Memory B cell (primary cell): ENCODE data around the gene SLC9C1.

Experiments used
- ATAC-seq: fragments of 150-1000 bp; cut with Tn5 transposase; 2 replicates; pipeline ENCODE4 v1.10.0; 2021; ENCODE audit warnings: low read depth, mild to moderate bottlenecking, moderate library complexity
- DNase-seq, 2 donors: peaks; one replicate each; pipeline ENCODE4 v3.0.0; 2022; ENCODE audit warnings: low spot score in 2 of 2
- H3K27ac Mint-ChIP-seq: one replicate; pipeline ENCODE4 v1.8.0; 2022; ENCODE audit warnings: mild to moderate bottlenecking, moderate library complexity, mixed read lengths
- H3K27me3 Mint-ChIP-seq: one replicate; pipeline ENCODE4 v1.8.0; 2022; ENCODE audit warnings: mixed read lengths
- H3K36me3 Mint-ChIP-seq: one replicate; pipeline ENCODE4 v1.8.0; 2022; ENCODE audit warnings: mild to moderate bottlenecking, mixed read lengths
- H3K4me1 Mint-ChIP-seq: one replicate; pipeline ENCODE4 v1.8.0; 2022; ENCODE audit warnings: mixed read lengths
- H3K4me3 Mint-ChIP-seq: one replicate; pipeline ENCODE4 v1.8.0; 2022; ENCODE audit warnings: mild to moderate bottlenecking, moderate library complexity, mixed read lengths
- H3K9me3 Mint-ChIP-seq: one replicate; pipeline ENCODE4 v1.8.0; 2022; ENCODE audit warnings: mixed read lengths

The SLC9C1 gene

DNA sequence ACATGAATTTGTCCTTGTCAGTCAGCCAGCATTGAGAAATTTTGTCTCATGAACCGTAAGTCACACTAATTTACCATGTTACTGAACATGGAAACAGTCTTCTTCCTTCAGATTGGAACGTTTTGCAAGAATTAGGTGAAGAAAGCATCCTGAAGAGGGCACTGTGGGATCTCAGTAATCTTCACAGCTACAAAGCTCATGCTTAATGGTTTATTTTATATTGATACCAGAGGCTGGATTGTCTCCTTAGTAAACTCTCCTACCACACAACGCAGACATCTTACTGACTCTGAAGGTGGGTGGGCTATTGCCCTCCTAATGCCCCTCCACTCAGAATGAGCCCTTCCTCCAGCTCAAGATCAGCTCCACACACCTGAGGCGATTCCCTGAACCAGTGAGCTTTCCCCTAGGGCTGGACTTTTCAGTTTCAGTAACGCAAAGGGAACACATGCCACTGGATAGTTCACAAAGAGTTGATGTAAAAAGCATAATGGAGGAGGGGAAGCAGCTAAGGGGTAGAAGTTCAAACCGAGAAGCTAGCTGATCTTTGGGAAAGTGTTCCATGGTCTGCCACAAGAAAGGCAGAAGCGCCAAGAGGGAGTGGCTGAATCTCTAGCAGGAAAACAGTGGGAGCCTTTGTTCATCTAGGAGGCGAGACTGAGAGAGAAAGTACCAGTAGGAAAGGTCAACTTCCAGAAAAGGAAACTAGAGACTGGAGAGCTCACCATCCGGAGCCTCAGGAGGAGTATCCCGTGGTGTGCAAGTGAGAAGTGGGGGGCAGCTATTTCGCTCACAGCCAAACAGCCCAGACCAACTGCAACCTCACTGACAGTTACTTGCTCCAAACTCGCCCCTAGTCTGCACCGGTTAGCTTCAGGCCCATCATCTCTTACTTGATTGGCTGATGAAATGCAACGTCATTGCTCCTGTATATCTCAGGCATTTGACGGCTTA is at the start of gene SLC9C1:
TSS of gene SLC9C1 (minus strand) at position 849 of the 954 bp plus-strand sequence. CDS start 7,425 bp downstream, outside the sequence.
- Mint-ChIP-seq H3K9me3 (no peaks in the 10 kb centered on the region), H3K36me3 (no peaks in the 10 kb centered on the region), H3K4me1 (peaks cover 23% of the 10 kb centered on the region), H3K4me3 (peak within 1 kb of the TSS; percentile 83), H3K27ac (peak within 1 kb of the TSS; percentile 61), H3K27me3 (no peaks in the 10 kb centered on the region)
- ATAC-seq (peak; percentile 68), DNase-seq (peak; percentile 39 to 49)

GRCh38 chr3:112341386-112341785 is 47.4 kb upstream of the SLC9C1 start:
- no peaks in the 10 kb centered on the region for H3K27me3 Mint-ChIP-seq
- no peak overlapping the region for H3K27ac Mint-ChIP-seq
- H3K36me3 Mint-ChIP-seq: peaks cover 26% of the 10 kb centered on the region
- no peak overlapping the region for H3K4me3 Mint-ChIP-seq
- ATAC-seq: no peak
- DNase-seq: no peak
- H3K4me1 Mint-ChIP-seq: peaks cover 20% of the 10 kb centered on the region
- H3K9me3 Mint-ChIP-seq: peaks cover 4% of the 10 kb centered on the region

GRCh38 chr3:112339609-112340008 is 45.6 kb upstream of the SLC9C1 start:
- Mint-ChIP-seq H3K9me3 (peaks cover 4% of the 10 kb centered on the region), H3K27me3 (no peaks in the 10 kb centered on the region), H3K27ac (peak overlapping the region; percentile 23), H3K36me3 (peaks cover 18% of the 10 kb centered on the region), H3K4me1 (peaks cover 26% of the 10 kb centered on the region), H3K4me3 (no peak overlapping the region)
- DNase-seq (no peak), ATAC-seq (no peak)

GRCh38 chr3:112339134-112339533 is 45.1 kb upstream of the SLC9C1 start:
- DNase-seq: no peak
- peaks cover 13% of the 10 kb centered on the region for H3K36me3 Mint-ChIP-seq
- no peak overlapping the region for H3K4me3 Mint-ChIP-seq
- no peak for ATAC-seq
- H3K27ac Mint-ChIP-seq: peak overlapping the region; percentile 23
- H3K27me3 Mint-ChIP-seq: no peaks in the 10 kb centered on the region
- peaks cover 26% of the 10 kb centered on the region for H3K4me1 Mint-ChIP-seq
- peaks cover 4% of the 10 kb centered on the region for H3K9me3 Mint-ChIP-seq

- H3K27me3 Mint-ChIP-seq: no peaks in the 10 kb centered on the region
- H3K4me3 Mint-ChIP-seq: no peak overlapping the region
- H3K27ac Mint-ChIP-seq: no peak overlapping the region
- DNase-seq: no peak
- H3K4me1 Mint-ChIP-seq: peaks cover 30% of the 10 kb centered on the region
- peaks cover 10% of the 10 kb centered on the region for H3K36me3 Mint-ChIP-seq
- ATAC-seq: no peak
- peaks cover 2% of the 10 kb centered on the region for H3K9me3 Mint-ChIP-seq
Measured at GRCh38 chr3:112338727-112339056, 44.7 kb upstream of the SLC9C1 start.

GRCh38 chr3:112338021-112338726 is 44.2 kb upstream of the SLC9C1 start:
- Mint-ChIP-seq H3K4me3 (no peak overlapping the region), H3K4me1 (peaks cover 31% of the 10 kb centered on the region), H3K27ac (peak overlapping the region; percentile 9), H3K36me3 (peaks cover 9% of the 10 kb centered on the region), H3K9me3 (peaks cover 2% of the 10 kb centered on the region), H3K27me3 (no peaks in the 10 kb centered on the region)
- no peak for DNase-seq
- no peak for ATAC-seq

DNA sequence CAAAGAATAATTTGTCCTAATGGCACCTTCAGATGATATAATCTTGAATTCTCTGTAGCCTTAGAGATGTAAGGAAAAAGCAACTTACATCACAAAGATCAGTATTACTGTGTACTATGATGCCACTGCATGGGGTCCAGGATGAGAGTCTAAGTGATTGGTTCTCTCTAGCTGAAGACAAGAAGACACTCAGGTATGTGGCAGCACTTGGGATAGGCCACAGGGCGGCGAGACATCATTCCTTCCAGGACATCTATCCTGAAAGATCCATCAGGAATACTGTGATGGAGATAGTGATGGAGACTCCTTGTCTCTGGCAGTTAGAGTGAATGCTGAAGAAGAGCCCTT is 41.4 kb upstream of the SLC9C1 start:
- no peak for DNase-seq
- H3K9me3 Mint-ChIP-seq: no peaks in the 10 kb centered on the region
- no peak overlapping the region for H3K4me3 Mint-ChIP-seq
- H3K27ac Mint-ChIP-seq: no peak overlapping the region
- H3K36me3 Mint-ChIP-seq: peaks cover 2% of the 10 kb centered on the region
- H3K27me3 Mint-ChIP-seq: no peaks in the 10 kb centered on the region
- H3K4me1 Mint-ChIP-seq: peaks cover 29% of the 10 kb centered on the region
- no peak for ATAC-seq

- peaks cover 2% of the 10 kb centered on the region for H3K36me3 Mint-ChIP-seq
- ATAC-seq (no peak), DNase-seq (no peak)
- no peak overlapping the region for H3K27ac Mint-ChIP-seq
- no peaks in the 10 kb centered on the region for H3K27me3 Mint-ChIP-seq
- peaks cover 29% of the 10 kb centered on the region for H3K4me1 Mint-ChIP-seq
- peak overlapping the region; percentile 44 for H3K4me3 Mint-ChIP-seq
- no peaks in the 10 kb centered on the region for H3K9me3 Mint-ChIP-seq
Measured at GRCh38 chr3:112334691-112335433, 40.8 kb upstream of the SLC9C1 start.

- Mint-ChIP-seq H3K36me3 (peaks cover 2% of the 10 kb centered on the region), H3K4me1 (peaks cover 26% of the 10 kb centered on the region)
- DNase-seq: no peak
Measured at GRCh38 chr3:112333381-112334317, 39.6 kb upstream of the SLC9C1 start.

GRCh38 chr3:112333002-112333380 is 39.0 kb upstream of the SLC9C1 start, which contains the start of gene CD200:
CD200 (plus strand) TSS chr3:112333156; CDS start chr3:112333213, 57 bp downstream.
- ATAC-seq: peak; percentile 84
- peaks cover 2% of the 10 kb centered on the region for H3K36me3 Mint-ChIP-seq
- peaks cover 25% of the 10 kb centered on the region for H3K4me1 Mint-ChIP-seq
- H3K27me3 Mint-ChIP-seq: no peaks in the 10 kb centered on the region
- H3K27ac Mint-ChIP-seq: peak within 1 kb of the TSS; percentile 70
- DNase-seq: peak; percentile 23 to 39
- H3K4me3 Mint-ChIP-seq: peak within 1 kb of the TSS; percentile 95
- no peaks in the 10 kb centered on the region for H3K9me3 Mint-ChIP-seq

More at GRCh38 chr3:112333381-112334317, 39.6 kb upstream of the SLC9C1 start:
- ATAC-seq: peak; percentile 36
- no peaks in the 10 kb centered on the region for H3K9me3 Mint-ChIP-seq
- no peaks in the 10 kb centered on the region for H3K27me3 Mint-ChIP-seq
- peak overlapping the region; percentile 95 for H3K4me3 Mint-ChIP-seq
- peak overlapping the region; percentile 70 for H3K27ac Mint-ChIP-seq

- Mint-ChIP-seq H3K9me3 (no peaks in the 10 kb centered on the region), H3K27ac (no peak overlapping the region), H3K27me3 (no peaks in the 10 kb centered on the region), H3K4me3 (peak overlapping the region; percentile 76), H3K36me3 (peaks cover 2% of the 10 kb centered on the region), H3K4me1 (peaks cover 20% of the 10 kb centered on the region)
- DNase-seq: no peak
- no peak for ATAC-seq
Measured at GRCh38 chr3:112331851-112332250, 37.8 kb upstream of the SLC9C1 start.

- H3K27me3 Mint-ChIP-seq: no peaks in the 10 kb centered on the region
- no peaks in the 10 kb centered on the region for H3K36me3 Mint-ChIP-seq
- DNase-seq (peak in 1 of 2 donors; percentile 57), ATAC-seq (peak; percentile 100)
- H3K9me3 Mint-ChIP-seq: no peaks in the 10 kb centered on the region
- H3K27ac Mint-ChIP-seq: no peak overlapping the region
- no peak overlapping the region for H3K4me3 Mint-ChIP-seq
- peaks cover 2% of the 10 kb centered on the region for H3K4me1 Mint-ChIP-seq
Measured at GRCh38 chr3:112327371-112327951, 33.4 kb upstream of the SLC9C1 start.
